Neural cell (in vitro differentiated cells): ENCODE measurements around the gene SSMEM1. TPM values are rescaled to one million over a fixed set of nuclear protein-coding genes. Genes with fewer than 3 reads are reported as not detected.

ENCODE experiments used
- H2AFZ ChIP-seq: fragments of 200-600, 300-800 bp; sonication (generic), shearing (Covaris generic); 2 replicates; pipeline ENCODE4 v1.6.0; 2014; ENCODE audit warnings: low read depth, mild to moderate bottlenecking, antibody characterized with exemption, low read length, moderate library complexity
- H3F3A ChIP-seq: fragments of 200-600 bp; shearing (Covaris generic); 2 replicates; pipeline ENCODE4 v1.6.1; 2016; ENCODE audit warnings: mild to moderate bottlenecking, moderate library complexity, mixed read lengths, antibody characterized with exemption, low read length; ENCODE audit not compliant: insufficient read depth, poor library complexity, severe bottlenecking
- H3K27ac ChIP-seq: fragments of 200-600, 300-800 bp; sonication (generic), shearing (Covaris generic); 2 replicates; pipeline ENCODE4 v1.5.1; 2014; ENCODE audit warnings: mild to moderate bottlenecking, low read length, moderate library complexity
- H3K27me3 ChIP-seq: fragments of 300-800, 200-600 bp; sonication (generic), shearing (Covaris generic); 2 replicates; pipeline ENCODE4 v1.6.0; 2014; ENCODE audit warnings: mild to moderate bottlenecking, low read depth, low read length, moderate library complexity; ENCODE audit not compliant: insufficient read depth
- H3K36me3 ChIP-seq: fragments of 300-800, 200-600 bp; sonication (generic), shearing (Covaris generic); 2 replicates; pipeline ENCODE4 v1.5.1; 2014; ENCODE audit warnings: mild to moderate bottlenecking, antibody characterized with exemption, low read length, moderate library complexity; ENCODE audit not compliant: insufficient read depth
- H3K4me2 ChIP-seq: fragments of 300-800, 200-600 bp; sonication (generic), shearing (Covaris generic); 2 replicates; pipeline ENCODE4 v1.6.0; 2014; ENCODE audit warnings: mild to moderate bottlenecking, low read length
- H3K4me3 ChIP-seq: fragments of 300-800, 200-600 bp; sonication (generic), shearing (Covaris generic); 2 replicates; pipeline ENCODE4 v1.5.1; 2014; ENCODE audit warnings: mild to moderate bottlenecking, low read length, moderate library complexity
- H3K79me2 ChIP-seq: fragments of 200-600 bp; shearing (Covaris generic); replicated peaks from 2 replicates; pipeline ENCODE4 v1.6.0; 2014; ENCODE audit warnings: mild to moderate bottlenecking, low read length, moderate library complexity; ENCODE audit not compliant: insufficient read depth
- H3K9ac ChIP-seq: fragments of 300-800, 200-600 bp; sonication (generic), shearing (Covaris generic); 2 replicates; pipeline ENCODE4 v1.6.1; 2016; ENCODE audit warnings: mild to moderate bottlenecking, low read length, mixed read lengths
- H3K9me2 ChIP-seq: fragments of 200-600 bp; shearing (Covaris generic); 2 replicates; pipeline ENCODE4 v1.6.1; 2016; ENCODE audit warnings: mild to moderate bottlenecking, low read length, mixed read lengths; ENCODE audit not compliant: insufficient read depth
- H3K9me3 ChIP-seq: fragments of 200-600, 300-800 bp; sonication (generic), shearing (Covaris generic); 2 replicates; pipeline ENCODE4 v1.6.1; 2016; ENCODE audit warnings: mild to moderate bottlenecking, mixed run types, low read length, moderate library complexity, mixed read lengths
- H4K20me1 ChIP-seq: fragments of 200-600 bp; shearing (Covaris generic); 2 replicates; pipeline ENCODE4 v1.6.1; 2016; ENCODE audit warnings: mild to moderate bottlenecking, mixed run types; ENCODE audit not compliant: insufficient read depth
- CTCF ChIP-seq: fragments of 450-650 bp; IDR thresholded peaks from 2 replicates; pipeline ENCODE4 v1.5.1; 2014; ENCODE audit warnings: antibody characterized with exemption, mild to moderate bottlenecking, moderate library complexity; ENCODE audit not compliant: poor library complexity, severe bottlenecking
- EP300 ChIP-seq: fragments of 450-650 bp; conservative IDR thresholded peaks from 2 replicates; pipeline ENCODE4 v1.6.1; 2014; ENCODE audit warnings: antibody characterized with exemption, mild to moderate bottlenecking, moderate library complexity; ENCODE audit not compliant: poor library complexity, severe bottlenecking
- EZH2 ChIP-seq: fragments of 200-600, 300-800 bp; shearing (Covaris generic), sonication (generic); IDR thresholded peaks from 2 replicates; pipeline ENCODE4 v1.6.1; 2014; ENCODE audit warnings: antibody characterized with exemption, low read length, borderline replicate concordance, mild to moderate bottlenecking; ENCODE audit not compliant: insufficient read depth, poor library complexity, severe bottlenecking
- MXI1 ChIP-seq: fragments of 450-650 bp; conservative IDR thresholded peaks from 2 replicates; pipeline ENCODE4 v1.6.1; 2014; ENCODE audit warnings: antibody characterized with exemption, mild to moderate bottlenecking; ENCODE audit not compliant: poor library complexity, severe bottlenecking
- POLR2AphosphoS5 ChIP-seq: IDR thresholded peaks from 2 replicates; pipeline ENCODE4 v1.6.1; 2012
- RAD21 ChIP-seq: fragments of 450-650 bp; conservative IDR thresholded peaks from 2 replicates; pipeline ENCODE4 v1.6.1; 2014; ENCODE audit warnings: antibody characterized with exemption, mild to moderate bottlenecking, moderate library complexity
- REST ChIP-seq: IDR thresholded peaks from 2 replicates; pipeline ENCODE4 v1.6.1; 2012; ENCODE audit warnings: borderline replicate concordance
- SMC3 ChIP-seq: fragments of 450-650 bp; conservative IDR thresholded peaks from 2 replicates; pipeline ENCODE4 v1.6.1; 2014; ENCODE audit warnings: antibody characterized with exemption, mild to moderate bottlenecking, moderate library complexity; ENCODE audit not compliant: poor library complexity
- TAF1 ChIP-seq: IDR thresholded peaks from 2 replicates; pipeline ENCODE4 v1.6.1; 2012; ENCODE audit warnings: low read depth
- polyA plus RNA-seq: library from polyadenylated mRNA; depleted of rRNA; stranded (reverse); fragments of >200 nt; gene quantifications from 2 replicates; pipeline ENCODE4 v1.2.3, GENCODE V29; 2014

Gene SSMEM1
- polyA plus RNA-seq, 1 donor from 2014 or later = not detected

- no peak overlapping the region for H3K27ac ChIP-seq
- no peak overlapping the region for H2AFZ ChIP-seq
- no peak overlapping the region for H3K9ac ChIP-seq
- H3K9me3 ChIP-seq = no peaks in the 10 kb centered on the region
- H3K27me3 ChIP-seq = no peaks in the 10 kb centered on the region
- H3K9me2 ChIP-seq = no peaks in the 10 kb centered on the region
- H3K4me2 ChIP-seq = no peak overlapping the region
- no peaks in the 10 kb centered on the region for H4K20me1 ChIP-seq
- H3K36me3 ChIP-seq = no peaks in the 10 kb centered on the region
- no peaks in the 10 kb centered on the region for H3F3A ChIP-seq
- H3K79me2 ChIP-seq = no peaks in the 10 kb centered on the region
- TF ChIP-seq EZH2 (no peak), EP300 (no peak), RAD21 (no peak), POLR2AphosphoS5 (no peak), CTCF (no peak), SMC3 (no peak), TAF1 (no peak), REST (no peak), MXI1 (no peak)
- H3K4me3 ChIP-seq = no peak overlapping the region
These were observed 47.2 kb upstream of the SSMEM1 start for GRCh38 chr7:130160455-130160854.

- Histone ChIP-seq H3K36me3 (no peaks in the 10 kb centered on the region), H3K4me2 (no peak overlapping the region), H3K9ac (no peak overlapping the region), H3K79me2 (no peaks in the 10 kb centered on the region), H2AFZ (no peak overlapping the region), H3K4me3 (no peak overlapping the region), H4K20me1 (no peaks in the 10 kb centered on the region), H3F3A (no peaks in the 10 kb centered on the region), H3K27me3 (no peaks in the 10 kb centered on the region), H3K9me3 (no peaks in the 10 kb centered on the region), H3K27ac (no peak overlapping the region), H3K9me2 (no peaks in the 10 kb centered on the region)
- TF ChIP-seq CTCF (no peak), SMC3 (no peak), POLR2AphosphoS5 (no peak), TAF1 (no peak), REST (no peak), EZH2 (no peak), EP300 (no peak), MXI1 (no peak), RAD21 (no peak)
These were observed 45.5 kb upstream of the SSMEM1 start for GRCh38 chr7:130162196-130162595.
